Stimulated activated CD8-positive, alpha-beta memory T cell treated with anti-CD3 and anti-CD28 coated beads, Interleukin-4, amount 100 ng/mL, for 24 hours (primary cell): ENCODE data around the gene ADARB2.

ENCODE experiments used
- DNase-seq: peaks from one replicate; pipeline ENCODE4 v3.0.0-alpha.2; 2020; ENCODE audit warnings: low read depth

The ADARB2 gene

GRCh38 chr10:1128649-1129048 lies 608.7 kb downstream of the ADARB2 start:
- no peak for DNase-seq

- DNase-seq, result no peak
Observed at GRCh38 chr10:1128115-1128514, 609.2 kb downstream of the ADARB2 start.

DNA sequence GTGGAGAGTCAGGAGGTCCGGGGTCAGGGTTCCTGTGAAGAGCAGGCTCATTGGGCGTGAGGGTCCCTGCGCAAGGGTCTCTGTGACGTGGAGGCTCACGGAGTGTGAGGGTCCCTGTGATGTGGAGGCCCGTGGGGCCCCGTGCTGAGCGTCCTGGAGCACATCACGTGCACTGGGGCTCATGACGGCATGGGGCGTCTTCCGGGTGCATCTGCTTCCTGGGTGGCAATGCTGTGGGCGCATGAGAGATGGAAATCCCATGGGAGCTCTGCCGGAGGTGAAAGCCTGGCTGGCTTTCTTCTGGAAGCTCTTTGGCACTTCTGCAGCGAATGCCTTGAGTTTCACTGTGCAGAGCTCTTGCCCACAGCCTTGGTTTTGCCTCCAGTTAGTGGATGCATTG lies 609.7 kb downstream of the ADARB2 start:
- no peak for DNase-seq
